Liver (tissue), 9 donors: ENCODE data around the gene FBN2. TPM values are rescaled to one million over a fixed set of nuclear protein-coding genes. Genes with fewer than 3 reads are reported as not detected.

Experiments used
- DNase-seq: peaks from one replicate; pipeline ENCODE4 v3.0.0-alpha.2; 2017; ENCODE audit warnings: low spot score
- H3K27ac ChIP-seq, 2 donors: one replicate each; pipeline ENCODE4 v1.7.0; 2013; ENCODE audit warnings: inconsistent platforms in 2 of 2, low read length in 2 of 2, control low read depth in 1 of 2, low read depth in 1 of 2, mild to moderate bottlenecking in 1 of 2
- H3K27me3 ChIP-seq, 4 donors: one replicate each; pipeline versions ENCODE4 v1.6.1 to v1.7.0; 2013; ENCODE audit warnings: low read length in 3 of 4, inconsistent platforms in 1 of 4, mild to moderate bottlenecking in 1 of 4, moderate library complexity in 1 of 4; ENCODE audit not compliant: control insufficient read depth in 4 of 4, insufficient read depth in 4 of 4
- H3K36me3 ChIP-seq, 4 donors: one replicate each; pipeline versions ENCODE4 v1.6.1 to v1.7.0; 2013; ENCODE audit warnings: low read length in 3 of 4, mild to moderate bottlenecking in 3 of 4, low read depth in 1 of 4, moderate library complexity in 1 of 4; ENCODE audit not compliant: control insufficient read depth in 4 of 4, insufficient read depth in 3 of 4
- H3K4me1 ChIP-seq, 4 donors: one replicate each; pipeline versions ENCODE4 v1.6.1 to v1.7.0; 2013; ENCODE audit warnings: low read length in 3 of 4, mild to moderate bottlenecking in 3 of 4, moderate library complexity in 1 of 4; ENCODE audit not compliant: control insufficient read depth in 4 of 4, insufficient read depth in 4 of 4
- H3K4me3 ChIP-seq, 3 donors: one replicate each; pipeline versions ENCODE4 v1.6.1 to v1.7.0; 2013; ENCODE audit warnings: low read length in 3 of 3, control low read depth in 1 of 3, low read depth in 1 of 3, mild to moderate bottlenecking in 1 of 3
- H3K9ac ChIP-seq, 2 donors: one replicate each; pipeline ENCODE4 v1.7.0; 2013; ENCODE audit warnings: low read length in 2 of 2, mild to moderate bottlenecking in 2 of 2, moderate library complexity in 2 of 2, control low read depth in 1 of 2, low read depth in 1 of 2
- H3K9me3 ChIP-seq, 4 donors: one replicate each; pipeline versions ENCODE4 v1.6.1 to v1.7.0; 2013; ENCODE audit warnings: low read length in 3 of 4; ENCODE audit not compliant: control insufficient read depth in 4 of 4
- EGR1 ChIP-seq, 2 donors: IDR thresholded peaks; 2 replicates each; pipeline ENCODE4 v1.6.1; 2016 to 2018; ENCODE audit warnings: antibody characterized with exemption in 2 of 2, low read depth in 2 of 2
- FOXA1 ChIP-seq: IDR thresholded peaks from 2 replicates; pipeline ENCODE4 v1.6.1; 2016; ENCODE audit warnings: antibody characterized with exemption
- FOXA2 ChIP-seq: IDR thresholded peaks from 2 replicates; pipeline ENCODE4 v1.6.1; 2016; ENCODE audit warnings: antibody characterized with exemption
- GABPA ChIP-seq, 2 donors: IDR thresholded peaks in 1 of 2; conservative IDR thresholded peaks in 1 of 2; 2 replicates each; pipeline ENCODE4 v1.6.1; 2016; ENCODE audit warnings: antibody characterized with exemption in 2 of 2, mild to moderate bottlenecking in 1 of 2, moderate library complexity in 1 of 2
- HNF4A ChIP-seq, 2 donors: conservative IDR thresholded peaks; 2 replicates each; pipeline ENCODE4 v1.6.1; 2016; ENCODE audit warnings: antibody characterized with exemption in 2 of 2, mild to moderate bottlenecking in 2 of 2
- HNF4G ChIP-seq: IDR thresholded peaks from 2 replicates; pipeline ENCODE4 v1.6.1; 2016; ENCODE audit warnings: antibody characterized with exemption
- JUND ChIP-seq, 2 donors: IDR thresholded peaks; 2 replicates each; pipeline ENCODE4 v1.6.1; 2016; ENCODE audit warnings: antibody characterized with exemption in 2 of 2
- NR2F2 ChIP-seq: IDR thresholded peaks from 2 replicates; pipeline ENCODE4 v1.6.1; 2016; ENCODE audit warnings: antibody characterized with exemption
- RAD21 ChIP-seq, 2 donors: IDR thresholded peaks; 2 replicates each; pipeline ENCODE4 v1.6.1; 2016; ENCODE audit warnings: antibody characterized with exemption in 2 of 2, mild to moderate bottlenecking in 2 of 2
- RXRA ChIP-seq, 2 donors: IDR thresholded peaks; 2 replicates each; pipeline ENCODE4 v1.6.1; 2017 to 2018; ENCODE audit warnings: antibody characterized with exemption in 2 of 2, mild to moderate bottlenecking in 1 of 2
- SP1 ChIP-seq: IDR thresholded peaks from 2 replicates; pipeline ENCODE4 v1.6.1; 2018; ENCODE audit warnings: antibody characterized with exemption, mild to moderate bottlenecking
- TAF1 ChIP-seq: conservative IDR thresholded peaks from 2 replicates; pipeline ENCODE4 v1.6.1; 2016; ENCODE audit warnings: antibody characterized with exemption, mild to moderate bottlenecking
- YY1 ChIP-seq: IDR thresholded peaks from 2 replicates; pipeline ENCODE4 v1.6.1; 2016; ENCODE audit warnings: antibody characterized with exemption, mild to moderate bottlenecking
- WGBS: extraction: QIAGEN DNeasy Blood & Tissue Kit; methylation state at CpG from one replicate; pipeline ENCODE4 v1.1.7; 2013; 5-methylcytosine and 5-hydroxymethylcytosine counted together
- polyA plus RNA-seq, 2 donors: library from polyadenylated mRNA; stranded (reverse) in 1 of 2; unstranded in 1 of 2; fragments of 200-250 nt in 1 of 2; fragments of >200 nt in 1 of 2; fragmentation: Nextera tagmentation in 1 of 2; extraction: Ambion mirVana in 1 of 2; gene quantifications; one replicate each; pipeline versions ENCODE4 v1.2.1 to v1.2.3, GENCODE V29; 2013 to 2015
- total RNA-seq, 2 donors: library from RNA; depleted of rRNA; stranded (reverse); fragments of >200 nt; gene quantifications; one replicate each; pipeline ENCODE4 v1.2.3, GENCODE V29; 2014
- TF ChIP-seq, protein P1 (sequence below): IDR thresholded peaks from 2 replicates; pipeline ENCODE4 v1.6.1; 2016; ENCODE audit warnings: antibody characterized with exemption
- TF ChIP-seq, protein P2 (sequence below): fragments of 150-350 bp; IDR thresholded peaks from 2 replicates; pipeline ENCODE4 v1.5.1; 2017; ENCODE audit warnings: improper control_type of control experiment, low read depth, low read length; ENCODE audit not compliant: missing input control
- TF ChIP-seq, protein P3 (sequence below): IDR thresholded peaks from 2 replicates; pipeline ENCODE4 v1.6.1; 2016; ENCODE audit warnings: antibody characterized with exemption
- TF ChIP-seq, protein P4 (sequence below): IDR thresholded peaks from 2 replicates; pipeline ENCODE4 v1.6.1; 2016; ENCODE audit warnings: antibody characterized with exemption
- TF ChIP-seq, protein P5 (sequence below): IDR thresholded peaks from 2 replicates; pipeline ENCODE4 v1.6.1; 2016; ENCODE audit warnings: antibody characterized with exemption, mild to moderate bottlenecking
- donor health status: healthy.
- donor health status: healthy.
- donor health status: healthy.
- donor health status: healthy.
- donor health status: healthy.

The FBN2 gene
- total and polyA plus RNA-seq, 4 donors: 0.08 to 4.1 (median 0.47) TPM

DNA sequence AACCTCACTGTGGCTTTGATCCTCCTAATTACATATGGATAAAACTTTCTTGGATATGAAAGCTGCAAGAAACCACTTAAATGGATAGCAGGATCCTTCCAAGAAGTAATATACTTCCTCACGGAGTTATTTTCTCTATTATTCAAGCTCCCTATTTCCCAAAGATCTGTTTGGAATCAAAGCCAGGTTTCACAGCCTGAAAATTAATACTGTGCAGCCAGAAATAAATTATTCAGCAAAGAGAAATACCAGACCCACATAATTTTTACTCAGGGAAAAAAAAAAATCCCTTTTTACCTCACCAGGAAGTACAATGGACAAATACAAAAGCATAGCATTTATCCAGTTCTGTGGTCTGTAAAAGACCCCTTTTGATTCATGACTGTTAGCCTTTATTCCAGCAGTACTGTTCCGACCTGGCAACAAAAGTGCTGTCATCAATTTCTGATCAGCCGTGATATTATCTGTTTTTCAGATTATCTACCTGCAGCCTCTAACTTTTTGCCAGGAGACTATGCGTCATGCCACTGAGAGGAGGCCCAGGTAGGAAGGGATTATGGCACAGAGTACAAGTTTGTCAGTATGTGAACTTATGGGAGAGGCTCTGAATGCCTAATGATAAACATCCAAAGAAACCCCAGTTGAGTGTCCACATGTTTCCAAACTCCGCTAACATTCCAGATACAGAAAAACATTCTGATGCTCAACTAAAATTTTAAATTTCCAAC, 57.0 kb downstream of the FBN2 start:
- no peak overlapping the region for H3K4me3 ChIP-seq
- TF ChIP-seq GABPA (IDR thresholded peaks at IDR 0.05 in 1 of 2, conservative IDR thresholded peaks at IDR 0.05 in 1 of 2): no peak
- TF ChIP-seq, protein P1, sequence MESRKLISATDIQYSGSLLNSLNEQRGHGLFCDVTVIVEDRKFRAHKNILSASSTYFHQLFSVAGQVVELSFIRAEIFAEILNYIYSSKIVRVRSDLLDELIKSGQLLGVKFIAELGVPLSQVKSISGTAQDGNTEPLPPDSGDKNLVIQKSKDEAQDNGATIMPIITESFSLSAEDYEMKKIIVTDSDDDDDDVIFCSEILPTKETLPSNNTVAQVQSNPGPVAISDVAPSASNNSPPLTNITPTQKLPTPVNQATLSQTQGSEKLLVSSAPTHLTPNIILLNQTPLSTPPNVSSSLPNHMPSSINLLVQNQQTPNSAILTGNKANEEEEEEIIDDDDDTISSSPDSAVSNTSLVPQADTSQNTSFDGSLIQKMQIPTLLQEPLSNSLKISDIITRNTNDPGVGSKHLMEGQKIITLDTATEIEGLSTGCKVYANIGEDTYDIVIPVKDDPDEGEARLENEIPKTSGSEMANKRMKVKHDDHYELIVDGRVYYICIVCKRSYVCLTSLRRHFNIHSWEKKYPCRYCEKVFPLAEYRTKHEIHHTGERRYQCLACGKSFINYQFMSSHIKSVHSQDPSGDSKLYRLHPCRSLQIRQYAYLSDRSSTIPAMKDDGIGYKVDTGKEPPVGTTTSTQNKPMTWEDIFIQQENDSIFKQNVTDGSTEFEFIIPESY: no peak
- H3K4me1 ChIP-seq: no peaks in the 10 kb centered on the region
- WGBS: 81% methylated on average over 5 of the region's 5 CpGs
- H3K27ac ChIP-seq: no peak overlapping the region
- DNase-seq: no peak
- no peaks in the 10 kb centered on the region for H3K36me3 ChIP-seq
- H3K9me3 ChIP-seq: no peaks in the 10 kb centered on the region
- no peak overlapping the region for H3K9ac ChIP-seq
- peaks cover 0 to 2% (median 0%) of the 10 kb centered on the region in 4 donors for H3K27me3 ChIP-seq

DNA sequence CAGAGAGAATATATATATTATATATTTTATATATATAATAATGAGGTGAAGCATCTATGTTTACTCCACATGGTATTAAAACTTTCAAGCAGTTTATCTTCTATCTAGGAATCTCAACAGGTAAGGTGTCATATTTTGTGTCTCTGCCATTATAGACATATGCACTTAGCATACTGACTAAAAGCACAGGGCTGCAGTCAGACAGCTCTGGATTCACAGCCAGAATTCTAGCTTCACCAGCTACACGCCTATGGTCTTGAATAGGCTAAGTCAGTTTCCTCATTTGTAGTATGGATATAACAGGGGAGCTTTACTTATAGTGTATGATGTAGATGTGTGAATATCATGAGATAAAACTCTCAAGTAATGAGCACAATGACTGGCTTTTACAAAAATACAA, 57.9 kb downstream of the FBN2 start:
- H3K36me3 ChIP-seq: no peaks in the 10 kb centered on the region
- 47% methylated on average over 1 of the region's 1 CpG for WGBS
- H3K4me3 ChIP-seq: no peak overlapping the region
- H3K4me1 ChIP-seq: no peaks in the 10 kb centered on the region
- TF ChIP-seq HNF4A (conservative IDR thresholded peaks at IDR 0.05) (no peak), EGR1 (IDR thresholded peaks at IDR 0.05; ENCODE audit: low read depth in 2 of 2) (no peak), RXRA (IDR thresholded peaks at IDR 0.05) (no peak), JUND (IDR thresholded peaks at IDR 0.05) (no peak), FOXA2 (no peak), SP1 (no peak), GABPA (IDR thresholded peaks at IDR 0.05 in 1 of 2, conservative IDR thresholded peaks at IDR 0.05 in 1 of 2) (no peak), RAD21 (IDR thresholded peaks at IDR 0.05) (no peak), TAF1 (no peak), YY1 (no peak), FOXA1 (no peak), HNF4G (no peak), NR2F2 (no peak)
- TF ChIP-seq, protein P2, sequence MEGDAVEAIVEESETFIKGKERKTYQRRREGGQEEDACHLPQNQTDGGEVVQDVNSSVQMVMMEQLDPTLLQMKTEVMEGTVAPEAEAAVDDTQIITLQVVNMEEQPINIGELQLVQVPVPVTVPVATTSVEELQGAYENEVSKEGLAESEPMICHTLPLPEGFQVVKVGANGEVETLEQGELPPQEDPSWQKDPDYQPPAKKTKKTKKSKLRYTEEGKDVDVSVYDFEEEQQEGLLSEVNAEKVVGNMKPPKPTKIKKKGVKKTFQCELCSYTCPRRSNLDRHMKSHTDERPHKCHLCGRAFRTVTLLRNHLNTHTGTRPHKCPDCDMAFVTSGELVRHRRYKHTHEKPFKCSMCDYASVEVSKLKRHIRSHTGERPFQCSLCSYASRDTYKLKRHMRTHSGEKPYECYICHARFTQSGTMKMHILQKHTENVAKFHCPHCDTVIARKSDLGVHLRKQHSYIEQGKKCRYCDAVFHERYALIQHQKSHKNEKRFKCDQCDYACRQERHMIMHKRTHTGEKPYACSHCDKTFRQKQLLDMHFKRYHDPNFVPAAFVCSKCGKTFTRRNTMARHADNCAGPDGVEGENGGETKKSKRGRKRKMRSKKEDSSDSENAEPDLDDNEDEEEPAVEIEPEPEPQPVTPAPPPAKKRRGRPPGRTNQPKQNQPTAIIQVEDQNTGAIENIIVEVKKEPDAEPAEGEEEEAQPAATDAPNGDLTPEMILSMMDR: no peak
- TF ChIP-seq, protein P3, sequence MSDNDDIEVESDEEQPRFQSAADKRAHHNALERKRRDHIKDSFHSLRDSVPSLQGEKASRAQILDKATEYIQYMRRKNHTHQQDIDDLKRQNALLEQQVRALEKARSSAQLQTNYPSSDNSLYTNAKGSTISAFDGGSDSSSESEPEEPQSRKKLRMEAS: no peak
- TF ChIP-seq, protein P1: no peak
- TF ChIP-seq, protein P4, sequence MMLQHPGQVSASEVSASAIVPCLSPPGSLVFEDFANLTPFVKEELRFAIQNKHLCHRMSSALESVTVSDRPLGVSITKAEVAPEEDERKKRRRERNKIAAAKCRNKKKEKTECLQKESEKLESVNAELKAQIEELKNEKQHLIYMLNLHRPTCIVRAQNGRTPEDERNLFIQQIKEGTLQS: no peak
- TF ChIP-seq, protein P5, sequence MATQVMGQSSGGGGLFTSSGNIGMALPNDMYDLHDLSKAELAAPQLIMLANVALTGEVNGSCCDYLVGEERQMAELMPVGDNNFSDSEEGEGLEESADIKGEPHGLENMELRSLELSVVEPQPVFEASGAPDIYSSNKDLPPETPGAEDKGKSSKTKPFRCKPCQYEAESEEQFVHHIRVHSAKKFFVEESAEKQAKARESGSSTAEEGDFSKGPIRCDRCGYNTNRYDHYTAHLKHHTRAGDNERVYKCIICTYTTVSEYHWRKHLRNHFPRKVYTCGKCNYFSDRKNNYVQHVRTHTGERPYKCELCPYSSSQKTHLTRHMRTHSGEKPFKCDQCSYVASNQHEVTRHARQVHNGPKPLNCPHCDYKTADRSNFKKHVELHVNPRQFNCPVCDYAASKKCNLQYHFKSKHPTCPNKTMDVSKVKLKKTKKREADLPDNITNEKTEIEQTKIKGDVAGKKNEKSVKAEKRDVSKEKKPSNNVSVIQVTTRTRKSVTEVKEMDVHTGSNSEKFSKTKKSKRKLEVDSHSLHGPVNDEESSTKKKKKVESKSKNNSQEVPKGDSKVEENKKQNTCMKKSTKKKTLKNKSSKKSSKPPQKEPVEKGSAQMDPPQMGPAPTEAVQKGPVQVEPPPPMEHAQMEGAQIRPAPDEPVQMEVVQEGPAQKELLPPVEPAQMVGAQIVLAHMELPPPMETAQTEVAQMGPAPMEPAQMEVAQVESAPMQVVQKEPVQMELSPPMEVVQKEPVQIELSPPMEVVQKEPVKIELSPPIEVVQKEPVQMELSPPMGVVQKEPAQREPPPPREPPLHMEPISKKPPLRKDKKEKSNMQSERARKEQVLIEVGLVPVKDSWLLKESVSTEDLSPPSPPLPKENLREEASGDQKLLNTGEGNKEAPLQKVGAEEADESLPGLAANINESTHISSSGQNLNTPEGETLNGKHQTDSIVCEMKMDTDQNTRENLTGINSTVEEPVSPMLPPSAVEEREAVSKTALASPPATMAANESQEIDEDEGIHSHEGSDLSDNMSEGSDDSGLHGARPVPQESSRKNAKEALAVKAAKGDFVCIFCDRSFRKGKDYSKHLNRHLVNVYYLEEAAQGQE: no peak
- H3K9ac ChIP-seq: no peak overlapping the region
- peaks cover 0 to 2% (median 0%) of the 10 kb centered on the region in 4 donors for H3K27me3 ChIP-seq
- H3K9me3 ChIP-seq: no peaks in the 10 kb centered on the region
- H3K27ac ChIP-seq: no peak overlapping the region
- DNase-seq: no peak
